ENCODE results near the gene CCL13.

CCL13 gene

GRCh38 chr17:34364751-34365150 lies 8.5 kb downstream of the CCL13 start:
- DNase-seq = no peak

- DNase-seq = no peak
Measured at GRCh38 chr17:34365340-34365739, 9.1 kb downstream of the CCL13 start.

GRCh38 chr17:34366010-34366409 lies 9.7 kb downstream of the CCL13 start:
- no peak for DNase-seq

GRCh38 chr17:34366529-34367107 lies 10.3 kb downstream of the CCL13 start:
- DNase-seq = no peak

- no peak for DNase-seq
Measured at GRCh38 chr17:34367486-34368195, 11.4 kb downstream of the CCL13 start.

- no peak for DNase-seq
Measured at GRCh38 chr17:34368196-34368945, 12.1 kb downstream of the CCL13 start.

GRCh38 chr17:34368946-34369500 lies 12.7 kb downstream of the CCL13 start:
- DNase-seq = no peak

- DNase-seq = no peak
Measured at GRCh38 chr17:34369571-34369970, 13.3 kb downstream of the CCL13 start.

- no peak for DNase-seq
Measured at GRCh38 chr17:34370376-34370996, 14.2 kb downstream of the CCL13 start.

GRCh38 chr17:34370997-34371395 lies 14.7 kb downstream of the CCL13 start:
- DNase-seq = no peak

GRCh38 chr17:34371405-34372100 lies 15.3 kb downstream of the CCL13 start:
- no peak for DNase-seq

- DNase-seq = no peak
Measured at GRCh38 chr17:34374457-34374856, 18.2 kb downstream of the CCL13 start.

- no peak for DNase-seq
Measured at GRCh38 chr17:34375426-34375997, 19.2 kb downstream of the CCL13 start.

GRCh38 chr17:34377078-34377823 lies 21.0 kb downstream of the CCL13 start:
- DNase-seq = no peak

GRCh38 chr17:34378664-34379101 lies 22.4 kb downstream of the CCL13 start:
- peak; percentile 48 for DNase-seq

GRCh38 chr17:34379868-34380267 lies 23.6 kb downstream of the CCL13 start:
- no peak for DNase-seq

- DNase-seq = peak; percentile 69
Measured at GRCh38 chr17:34382621-34383124, 26.4 kb downstream of the CCL13 start.

GRCh38 chr17:34383216-34383615 lies 26.9 kb downstream of the CCL13 start:
- DNase-seq = no peak

- no peak for DNase-seq
Measured at GRCh38 chr17:34384271-34384670, 28.0 kb downstream of the CCL13 start.

GRCh38 chr17:34384822-34385605 lies 28.7 kb downstream of the CCL13 start:
- no peak for DNase-seq

GRCh38 chr17:34386343-34386696 lies 30.0 kb downstream of the CCL13 start:
- DNase-seq = no peak

All from stimulated activated CD4-positive, alpha-beta T cell treated with anti-CD3 and anti-CD28 coated beads, Interleukin-15, amount 100 ng/mL, for 24 hours (primary cell).